Ovary (tissue), 9 donors: Measurements from ENCODE around the gene NLRC5. TPM values are rescaled to one million over a fixed set of nuclear protein-coding genes. Genes with fewer than 3 reads are reported as not detected.

Experiments
- DNase-seq, 5 donors: peaks; one replicate each; pipeline ENCODE4 v3.0.0-alpha.2; 2019 to 2020
- H3K27ac ChIP-seq, 2 donors: fragments of 200-600 bp; one replicate each; pipeline versions ENCODE4 v1.5.1 to v1.8.0; 2019 to 2022
- H3K27me3 ChIP-seq: fragments of 200-600 bp; one replicate; pipeline ENCODE4 v1.8.0; 2022
- H3K36me3 ChIP-seq: fragments of 200-600 bp; sonication (generic); one replicate; pipeline ENCODE4 v1.5.1; 2019
- H3K4me1 ChIP-seq: one replicate; pipeline ENCODE4 v1.8.1; 2013; ENCODE audit warnings: mild to moderate bottlenecking, moderate library complexity; ENCODE audit not compliant: insufficient read depth
- H3K4me3 ChIP-seq: fragments of 200-600 bp; sonication (generic); one replicate; pipeline ENCODE4 v1.5.1; 2017
- H3K9me3 ChIP-seq, 2 donors: fragments of 200-600 bp in 1 of 2; sonication (generic) in 1 of 2; one replicate each; pipeline versions ENCODE4 v1.5.1 to v1.8.1; 2013 to 2019; ENCODE audit warnings: mild to moderate bottlenecking in 1 of 2, moderate library complexity in 1 of 2
- CTCF ChIP-seq, 3 donors: fragments of 450-650 bp in 2 of 3; fragments of 200-600 bp in 1 of 3; IDR thresholded peaks; one replicate each; pipeline versions ENCODE4 v1.5.1 to v1.8.0; 2016 to 2022; ENCODE audit warnings: antibody characterized with exemption in 3 of 3, mild to moderate bottlenecking in 1 of 3
- EP300 ChIP-seq: sonication (generic); formaldehyde crosslinking; IDR thresholded peaks from one replicate; pipeline ENCODE4 v1.6.1; 2017; ENCODE audit warnings: antibody characterized with exemption
- POLR2A ChIP-seq: fragments of 450-650 bp; IDR thresholded peaks from one replicate; pipeline ENCODE4 v1.6.1; 2017; ENCODE audit warnings: antibody characterized with exemption, mild to moderate bottlenecking, moderate library complexity
- WGBS, 3 donors: extraction: QIAGEN DNeasy Blood & Tissue Kit in 1 of 3; methylation state at CpG; one replicate each; pipeline versions ENCODE4 v1.1.5 to v1.1.7; 2013 to 2017; 5-methylcytosine and 5-hydroxymethylcytosine counted together
- intact Hi-C, 4 donors: fragments of 100-400 bp; cut with DNase I; formaldehyde crosslinking; loops; one replicate each; pipeline versions ENCODE4 v1.11.0 to v1.15.1; 2022 to 2023
- polyA plus RNA-seq, 2 donors: library from polyadenylated mRNA; stranded (reverse); fragments of 200-250 nt in 1 of 2; fragments of 350-450 nt in 1 of 2; fragmentation: Illumina TruSeq in 1 of 2; extraction: RNeasy Lipid Tissue Mini Kit (QIAGEN cat#74804) in 1 of 2; gene quantifications; one replicate each; pipeline ENCODE4 v1.2.3, GENCODE V29; 2013 to 2014
- total RNA-seq, 7 donors: library from RNA; depleted of rRNA in 2 of 7; stranded (reverse); fragments of >200 nt in 2 of 7; fragmentation: NEBNext Ultra II Directional in 3 of 7; extraction: Animal tissue kit (Norgen Biotek cat#: 25700) in 3 of 7; gene quantifications; one replicate each; pipeline versions ENCODE4 v1.1.0 to v1.2.4, GENCODE V29; 2016 to 2023
- donor health status: DM: no; HTN: no; CAD: no; lungs with moderate emphysema.
- donor health status: DM: no; HTN: no; CAD: no.
- donor health status: Bipolar disorder and iron deficiency.
- donor health status: DM: yes; HTN: yes; CAD: no.
- donor health status: DM: no; HTN: no; CAD: no.
- donor health status: DM: yes; HTN: yes; CAD: no.

Gene NLRC5
- total and polyA plus RNA-seq, 9 donors = 6.0 to 29.9 (median 14.7) TPM

GRCh38 chr16:56969769-56970168 is 19.6 kb upstream of the NLRC5 start:
- intact Hi-C loops = no loop called here
- Histone ChIP-seq H3K4me3 (no peak overlapping the region), H3K27ac (no peak overlapping the region), H3K36me3 (no peaks in the 10 kb centered on the region), H3K27me3 (no peaks in the 10 kb centered on the region), H3K9me3 (no peaks in the 10 kb centered on the region), H3K4me1 (peaks cover 7% of the 10 kb centered on the region)
- TF ChIP-seq POLR2A (no peak), CTCF (IDR thresholded peaks at IDR 0.05) (no peak), EP300 (no peak)
- WGBS, 3 donors = 90 to 91% (median 91%) methylated on average over 7 of the region's 7 CpGs
- DNase-seq = no peak

GRCh38 chr16:56970934-56971767 is 18.2 kb upstream of the NLRC5 start:
- Histone ChIP-seq H3K4me3 (no peak overlapping the region), H3K27ac (no peak overlapping the region), H3K9me3 (no peaks in the 10 kb centered on the region), H3K27me3 (no peaks in the 10 kb centered on the region), H3K4me1 (peaks cover 5% of the 10 kb centered on the region), H3K36me3 (no peaks in the 10 kb centered on the region)
- no peak for DNase-seq
- WGBS, 3 donors = 58 to 81% (median 74%) methylated on average over 8 of the region's 8 CpGs
- TF ChIP-seq CTCF (IDR thresholded peaks at IDR 0.05) = no peak
- TF ChIP-seq POLR2A = no peak
- TF ChIP-seq EP300 = no peak
- intact Hi-C loops = no loop called here

GRCh38 chr16:56971768-56972043 is 17.7 kb upstream of the NLRC5 start:
- Histone ChIP-seq H3K27me3 (no peaks in the 10 kb centered on the region), H3K4me1 (peaks cover 5% of the 10 kb centered on the region), H3K27ac (no peak overlapping the region), H3K9me3 (no peaks in the 10 kb centered on the region), H3K4me3 (no peak overlapping the region), H3K36me3 (no peaks in the 10 kb centered on the region)
- no peak for TF ChIP-seq EP300
- TF ChIP-seq CTCF (IDR thresholded peaks at IDR 0.05) = no peak
- TF ChIP-seq POLR2A = no peak
- 94 to 100% (median 95%) methylated on average over 3 of the region's 3 CpGs for WGBS, 3 donors
- intact Hi-C loops = no loop called here
- no peak for DNase-seq

GRCh38 chr16:56972403-56973293 is 16.7 kb upstream of the NLRC5 start:
- Histone ChIP-seq H3K27ac (no peak overlapping the region), H3K9me3 (no peaks in the 10 kb centered on the region), H3K4me1 (peaks cover 5% of the 10 kb centered on the region), H3K4me3 (no peak overlapping the region), H3K27me3 (no peaks in the 10 kb centered on the region), H3K36me3 (no peaks in the 10 kb centered on the region)
- intact Hi-C loops = no loop called here
- TF ChIP-seq POLR2A (no peak), CTCF (IDR thresholded peaks at IDR 0.05) (no peak), EP300 (no peak)
- DNase-seq = no peak
- 67 to 68% (median 67%) methylated on average over 18 of the region's 18 CpGs for WGBS, 3 donors
